ENCODE data around the gene ZNF185. TPM values are rescaled to one million over a fixed set of nuclear protein-coding genes. Genes with fewer than 3 reads are reported as not detected.
A peak's percentile ranks its signal among the peaks of the same experiment; 100 is the strongest.

The ZNF185 gene
- total RNA-seq, 1 experiment from 2014 or later = 2.1 TPM

- POLR2A ChIA-PET (ENCODE audit: low non-redundant PET) = interaction anchor here (0.5 to 0.6 kb wide), 2 partner anchors 10 to 12 kb away, joined by 3 read pairs; no protein-coding TSS in a partner anchor
- Histone ChIP-seq H3K4me1 (ENCODE audit: insufficient read depth, low read length, poor library complexity, severe bottlenecking) (no peaks in the 10 kb centered on the region), H3K4me3 (ENCODE audit: low read depth, low read length, poor library complexity, severe bottlenecking) (peak overlapping the region; percentile 64), H3K27ac (ENCODE audit: low read depth, low read length, poor library complexity, severe bottlenecking) (peak overlapping the region; percentile 86), H3K9me3 (ENCODE audit: low read depth, low read length, poor library complexity, severe bottlenecking) (no peaks in the 10 kb centered on the region), H3K36me3 (ENCODE audit: insufficient read depth, low read length, poor library complexity, severe bottlenecking) (no peaks in the 10 kb centered on the region), H3K27me3 (replicated peaks; ENCODE audit: insufficient read depth, low read depth, low read length, poor library complexity) (no peaks in the 10 kb centered on the region)
- DNase-seq (ENCODE audit: low spot score) = peak; percentile 94
- intact Hi-C loops (cut with micrococcal nuclease; ENCODE audit: unreplicated experiment) = no loop called here
- CTCF ChIA-PET = interaction anchor here (0.6 to 1.2 kb wide), 6 partner anchors 15 to 767 kb away, joined by 3 to 4 read pairs (median 3); no protein-coding TSS in a partner anchor
- no peak for TF ChIP-seq EZH2 (IDR thresholded peaks at IDR 0.05; ENCODE audit: borderline replicate concordance, low read depth, low read length, poor library complexity, severe bottlenecking)
- TF ChIP-seq CTCF (conservative IDR thresholded peaks at IDR 0.05; ENCODE audit: low read depth, low read length) = peak; percentile 84
- TSS peak; percentile 85 for BruUV-seq (replicated peaks)
Measured at GRCh38 chrX:152941328-152942076, 43.6 kb downstream of the ZNF185 start.

- Histone ChIP-seq H3K4me3 (ENCODE audit: low read depth, low read length, poor library complexity, severe bottlenecking) (peak overlapping the region; percentile 64), H3K27ac (ENCODE audit: low read depth, low read length, poor library complexity, severe bottlenecking) (peak overlapping the region; percentile 86), H3K9me3 (ENCODE audit: low read depth, low read length, poor library complexity, severe bottlenecking) (no peaks in the 10 kb centered on the region), H3K27me3 (replicated peaks; ENCODE audit: insufficient read depth, low read depth, low read length, poor library complexity) (no peaks in the 10 kb centered on the region), H3K4me1 (ENCODE audit: insufficient read depth, low read length, poor library complexity, severe bottlenecking) (no peaks in the 10 kb centered on the region), H3K36me3 (ENCODE audit: insufficient read depth, low read length, poor library complexity, severe bottlenecking) (no peaks in the 10 kb centered on the region)
- POLR2A ChIA-PET (ENCODE audit: low non-redundant PET) = no interaction called here
- no peak for DNase-seq (ENCODE audit: low spot score)
- CTCF ChIA-PET = interaction anchor here (0.6 to 1.2 kb wide), 6 partner anchors 16 to 1577 kb away, joined by 3 to 7 read pairs (median 3); no protein-coding TSS in a partner anchor
- no TSS peak for BruUV-seq (replicated peaks)
- TF ChIP-seq CTCF (conservative IDR thresholded peaks at IDR 0.05; ENCODE audit: low read depth, low read length) = no peak
- no peak for TF ChIP-seq EZH2 (IDR thresholded peaks at IDR 0.05; ENCODE audit: borderline replicate concordance, low read depth, low read length, poor library complexity, severe bottlenecking)
- intact Hi-C loops (cut with micrococcal nuclease; ENCODE audit: unreplicated experiment) = no loop called here
Measured at GRCh38 chrX:152942077-152942442, 44.2 kb downstream of the ZNF185 start.

- no peaks in the 10 kb centered on the region for H3K4me1 ChIP-seq (ENCODE audit: insufficient read depth, low read length, poor library complexity, severe bottlenecking)
- no peak overlapping the region for H3K4me3 ChIP-seq (ENCODE audit: low read depth, low read length, poor library complexity, severe bottlenecking)
- H3K27me3 ChIP-seq (replicated peaks; ENCODE audit: insufficient read depth, low read depth, low read length, poor library complexity) = no peaks in the 10 kb centered on the region
- H3K9me3 ChIP-seq (ENCODE audit: low read depth, low read length, poor library complexity, severe bottlenecking) = no peaks in the 10 kb centered on the region
- no peaks in the 10 kb centered on the region for H3K36me3 ChIP-seq (ENCODE audit: insufficient read depth, low read length, poor library complexity, severe bottlenecking)
- ChIA-PET CTCF (no interaction called here), POLR2A (ENCODE audit: low non-redundant PET) (no interaction called here)
- no TSS peak for BruUV-seq (replicated peaks)
- no peak for TF ChIP-seq EZH2 (IDR thresholded peaks at IDR 0.05; ENCODE audit: borderline replicate concordance, low read depth, low read length, poor library complexity, severe bottlenecking)
- TF ChIP-seq CTCF (conservative IDR thresholded peaks at IDR 0.05; ENCODE audit: low read depth, low read length) = no peak
- DNase-seq (ENCODE audit: low spot score) = no peak
- intact Hi-C loops (cut with micrococcal nuclease; ENCODE audit: unreplicated experiment) = no loop called here
- no peak overlapping the region for H3K27ac ChIP-seq (ENCODE audit: low read depth, low read length, poor library complexity, severe bottlenecking)
Measured at GRCh38 chrX:152943826-152944225, 46.0 kb downstream of the ZNF185 start.
